GM12872 (cell line): Measurements from ENCODE around the gene FOXP4.

Experiments
- TF ChIP-seq, protein P1 (sequence below): IDR thresholded peaks from 3 replicates; pipeline ENCODE4 v1.5.1; 2011; ENCODE audit warnings: low read depth, mild to moderate bottlenecking, low read length, moderate library complexity; ENCODE audit not compliant: insufficient read depth

Gene FOXP4

DNA sequence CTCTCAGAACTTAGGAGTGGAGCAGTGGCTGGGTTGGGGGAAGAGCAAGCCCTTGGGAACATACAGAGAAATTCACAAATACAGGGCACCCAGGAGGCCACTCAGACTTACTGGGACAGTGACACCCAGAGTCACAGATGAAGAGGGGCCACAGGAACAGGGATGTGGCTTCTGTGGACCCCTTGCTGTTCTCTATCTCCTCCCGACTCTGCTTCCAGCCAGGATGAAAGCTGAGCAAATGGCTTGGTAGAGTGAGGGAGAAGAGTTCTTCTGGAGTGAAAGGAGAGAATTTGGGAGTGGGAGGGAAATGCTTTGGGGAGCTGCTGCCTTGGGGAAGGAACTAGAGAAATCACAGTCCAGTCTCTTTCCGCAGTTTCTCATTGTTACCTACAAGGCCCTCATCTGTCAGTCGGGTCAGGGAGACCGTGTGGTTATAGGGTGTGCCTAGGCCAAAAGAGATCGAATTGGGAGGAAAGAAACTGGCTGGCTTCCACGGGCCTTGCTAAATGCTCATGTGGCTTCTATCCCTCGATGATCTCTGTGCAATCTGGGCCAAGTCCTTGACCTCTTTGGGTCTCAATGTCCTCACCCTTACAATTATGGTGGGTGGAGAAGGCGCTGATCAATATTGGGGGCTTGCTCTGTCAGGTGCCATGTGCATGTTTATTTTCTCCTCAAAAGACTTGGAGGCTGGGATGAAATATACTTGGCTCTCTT is 17.0 kb downstream of the FOXP4 start:
- TF ChIP-seq, protein P1, sequence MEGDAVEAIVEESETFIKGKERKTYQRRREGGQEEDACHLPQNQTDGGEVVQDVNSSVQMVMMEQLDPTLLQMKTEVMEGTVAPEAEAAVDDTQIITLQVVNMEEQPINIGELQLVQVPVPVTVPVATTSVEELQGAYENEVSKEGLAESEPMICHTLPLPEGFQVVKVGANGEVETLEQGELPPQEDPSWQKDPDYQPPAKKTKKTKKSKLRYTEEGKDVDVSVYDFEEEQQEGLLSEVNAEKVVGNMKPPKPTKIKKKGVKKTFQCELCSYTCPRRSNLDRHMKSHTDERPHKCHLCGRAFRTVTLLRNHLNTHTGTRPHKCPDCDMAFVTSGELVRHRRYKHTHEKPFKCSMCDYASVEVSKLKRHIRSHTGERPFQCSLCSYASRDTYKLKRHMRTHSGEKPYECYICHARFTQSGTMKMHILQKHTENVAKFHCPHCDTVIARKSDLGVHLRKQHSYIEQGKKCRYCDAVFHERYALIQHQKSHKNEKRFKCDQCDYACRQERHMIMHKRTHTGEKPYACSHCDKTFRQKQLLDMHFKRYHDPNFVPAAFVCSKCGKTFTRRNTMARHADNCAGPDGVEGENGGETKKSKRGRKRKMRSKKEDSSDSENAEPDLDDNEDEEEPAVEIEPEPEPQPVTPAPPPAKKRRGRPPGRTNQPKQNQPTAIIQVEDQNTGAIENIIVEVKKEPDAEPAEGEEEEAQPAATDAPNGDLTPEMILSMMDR, result no peak

DNA sequence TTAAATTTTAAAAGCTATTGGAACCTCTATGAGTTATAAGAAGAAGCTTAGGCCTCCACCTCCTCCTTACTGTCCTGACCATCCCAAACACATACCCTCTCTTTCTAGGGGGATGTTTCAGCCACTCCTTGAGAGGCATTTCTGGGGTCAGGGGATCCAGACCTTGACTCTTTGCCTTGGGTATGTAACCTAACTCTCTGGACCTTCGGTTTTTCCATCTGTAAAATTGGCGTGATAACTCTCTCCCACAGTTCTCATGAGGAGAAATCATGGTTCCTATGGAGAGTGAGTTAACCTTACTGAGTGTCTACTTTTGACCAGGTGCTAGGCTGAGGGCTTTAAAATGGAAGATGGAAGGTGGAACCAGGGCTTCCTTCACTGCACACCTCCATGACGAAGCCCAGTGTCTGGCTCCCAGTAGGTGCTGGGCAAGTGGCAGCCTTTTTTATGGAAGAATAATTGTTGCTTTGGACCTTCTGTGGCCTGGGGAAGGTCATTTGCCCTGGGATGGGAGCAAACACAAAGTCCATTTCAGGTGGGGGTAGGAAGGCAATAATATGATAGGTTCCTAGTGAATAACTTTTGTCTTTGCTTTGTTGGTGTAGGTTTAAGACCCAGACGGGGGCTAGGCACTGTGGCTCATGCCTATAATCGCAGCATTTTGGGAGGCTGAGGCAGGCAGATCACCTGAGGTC is 18.4 kb downstream of the FOXP4 start:
- TF ChIP-seq, protein P1, result no peak

- TF ChIP-seq, protein P1, result no peak
These were observed 19.5 kb downstream of the FOXP4 start for GRCh38 chr6:41565701-41566100.

DNA sequence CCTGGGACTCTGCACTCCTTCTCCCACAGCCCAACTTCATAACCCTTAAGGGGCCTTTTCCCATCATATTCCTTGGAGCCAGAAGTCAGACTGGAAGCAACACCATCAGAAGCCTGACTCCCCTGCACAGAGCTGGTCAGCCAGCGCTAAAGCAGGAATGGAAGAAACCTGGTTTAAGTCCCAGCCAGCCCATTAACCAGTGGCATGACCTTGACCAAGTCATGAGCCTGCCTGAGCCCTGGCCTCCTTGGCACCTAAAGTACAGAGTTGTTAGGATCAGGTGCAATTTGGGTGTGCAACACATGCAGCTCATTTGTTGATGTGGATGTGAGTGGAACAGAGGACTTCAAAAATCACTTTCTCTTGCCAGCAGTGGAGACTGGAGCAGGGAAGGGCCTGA is 20.8 kb downstream of the FOXP4 start:
- TF ChIP-seq, protein P1, result no peak

- TF ChIP-seq, protein P1, result no peak
These were observed 21.5 kb downstream of the FOXP4 start for GRCh38 chr6:41567684-41568083.

GRCh38 chr6:41568202-41568584 is 22.0 kb downstream of the FOXP4 start:
- TF ChIP-seq, protein P1, result no peak

GRCh38 chr6:41568585-41569384 is 22.6 kb downstream of the FOXP4 start:
- TF ChIP-seq, protein P1, result no peak
